ENCODE data around the gene TMCO4.
A peak's percentile ranks its signal among the peaks of the same experiment; 100 is the strongest.
"Not testable (repeated sequence)": the region's sequence is repeated elsewhere in the genome, so short reads cannot be mapped to it uniquely, and the experiment has no call there.

TMCO4 gene

DNA sequence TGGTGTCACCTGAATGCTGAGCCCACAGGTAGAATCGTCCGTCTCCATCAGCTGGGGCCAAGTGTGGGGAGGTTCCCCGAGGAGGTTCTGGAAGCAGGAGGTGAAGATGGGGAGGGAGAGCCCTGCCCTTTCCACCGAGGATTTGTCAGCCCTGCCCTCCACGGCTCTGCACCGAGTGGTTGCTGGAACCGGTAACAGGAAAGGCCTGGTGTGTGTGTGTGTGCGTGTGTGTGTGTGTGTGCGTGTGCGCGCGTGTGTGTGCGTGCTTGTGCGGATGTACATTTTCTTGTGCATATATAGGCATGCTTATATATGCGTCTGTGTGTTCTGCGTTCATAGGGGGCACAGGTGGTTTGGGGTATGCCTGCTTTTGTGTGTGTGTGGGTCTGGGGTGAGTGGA is 152.1 kb downstream of the TMCO4 start:
- no peak overlapping the region for H3K4me3 ChIP-seq (ENCODE audit: low read length)
- H3K9ac ChIP-seq (ENCODE audit: low read depth, low read length): no peak overlapping the region
- peaks cover 40% of the 10 kb centered on the region for H3K4me1 ChIP-seq (ENCODE audit: control insufficient read depth, insufficient read depth, low read length)
- H3K9me3 ChIP-seq (replicated peaks; ENCODE audit: low read length): no peaks in the 10 kb centered on the region
- no peaks in the 10 kb centered on the region for H3K27me3 ChIP-seq (ENCODE audit: control insufficient read depth, insufficient read depth, low read length)
- no peak overlapping the region for H3K4me2 ChIP-seq (ENCODE audit: low read length)
- H3K36me3 ChIP-seq (ENCODE audit: insufficient read depth, low read length): no peaks in the 10 kb centered on the region

DNA sequence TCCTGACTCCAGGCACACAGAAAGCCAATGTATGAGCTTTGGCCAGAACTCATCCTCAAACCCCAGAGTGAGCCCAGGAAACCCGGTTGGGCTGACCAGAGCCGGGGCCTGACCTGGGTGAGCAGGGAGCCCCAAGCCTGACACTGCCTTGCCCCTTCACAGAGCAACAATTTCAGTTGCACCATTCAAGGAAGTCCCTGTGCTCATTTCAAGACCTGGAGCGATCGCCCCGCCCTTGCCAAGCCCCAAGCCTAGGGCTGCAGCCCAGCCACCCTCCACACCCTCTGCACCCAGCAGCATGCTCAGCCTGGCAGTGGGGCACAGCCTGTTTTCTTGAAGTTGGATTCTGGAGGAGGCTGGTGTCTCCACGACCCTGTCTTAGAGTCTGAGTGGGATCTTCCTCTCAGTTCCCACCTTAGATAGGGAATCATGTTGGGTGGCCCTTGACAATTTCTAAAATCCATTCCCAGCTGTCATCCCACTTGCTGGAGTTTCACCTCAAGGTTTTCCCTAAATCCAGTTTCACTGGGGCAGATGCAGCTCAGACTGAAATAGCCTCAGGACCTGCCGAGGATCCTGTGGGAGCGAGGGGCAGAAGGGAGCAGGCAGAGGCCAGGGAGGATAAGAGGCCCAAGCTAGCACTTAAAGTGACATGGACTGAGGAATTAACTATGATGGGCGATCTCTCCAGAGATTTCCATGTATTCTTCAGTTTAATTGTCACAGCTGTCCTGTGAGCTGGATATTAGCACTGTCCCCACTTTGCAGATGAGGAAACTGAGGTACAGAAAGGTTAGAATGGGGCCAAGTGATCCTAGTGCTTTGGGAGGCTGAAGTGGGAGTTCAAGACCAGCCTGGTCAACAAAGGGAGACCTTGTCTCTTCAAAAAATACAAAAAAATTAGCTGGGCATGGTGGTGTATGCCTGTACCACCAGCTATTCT is 153.1 kb downstream of the TMCO4 start:
- no peaks in the 10 kb centered on the region for H3K36me3 ChIP-seq (ENCODE audit: insufficient read depth, low read length)
- no peak overlapping the region for H3K9ac ChIP-seq (ENCODE audit: low read depth, low read length)
- H3K4me1 ChIP-seq (ENCODE audit: control insufficient read depth, insufficient read depth, low read length): peaks cover 32% of the 10 kb centered on the region
- no peak overlapping the region for H3K4me3 ChIP-seq (ENCODE audit: low read length)
- H3K4me2 ChIP-seq (ENCODE audit: low read length): peak overlapping the region; percentile 95
- no peaks in the 10 kb centered on the region for H3K9me3 ChIP-seq (replicated peaks; ENCODE audit: low read length)
- no peaks in the 10 kb centered on the region for H3K27me3 ChIP-seq (ENCODE audit: control insufficient read depth, insufficient read depth, low read length)

DNA sequence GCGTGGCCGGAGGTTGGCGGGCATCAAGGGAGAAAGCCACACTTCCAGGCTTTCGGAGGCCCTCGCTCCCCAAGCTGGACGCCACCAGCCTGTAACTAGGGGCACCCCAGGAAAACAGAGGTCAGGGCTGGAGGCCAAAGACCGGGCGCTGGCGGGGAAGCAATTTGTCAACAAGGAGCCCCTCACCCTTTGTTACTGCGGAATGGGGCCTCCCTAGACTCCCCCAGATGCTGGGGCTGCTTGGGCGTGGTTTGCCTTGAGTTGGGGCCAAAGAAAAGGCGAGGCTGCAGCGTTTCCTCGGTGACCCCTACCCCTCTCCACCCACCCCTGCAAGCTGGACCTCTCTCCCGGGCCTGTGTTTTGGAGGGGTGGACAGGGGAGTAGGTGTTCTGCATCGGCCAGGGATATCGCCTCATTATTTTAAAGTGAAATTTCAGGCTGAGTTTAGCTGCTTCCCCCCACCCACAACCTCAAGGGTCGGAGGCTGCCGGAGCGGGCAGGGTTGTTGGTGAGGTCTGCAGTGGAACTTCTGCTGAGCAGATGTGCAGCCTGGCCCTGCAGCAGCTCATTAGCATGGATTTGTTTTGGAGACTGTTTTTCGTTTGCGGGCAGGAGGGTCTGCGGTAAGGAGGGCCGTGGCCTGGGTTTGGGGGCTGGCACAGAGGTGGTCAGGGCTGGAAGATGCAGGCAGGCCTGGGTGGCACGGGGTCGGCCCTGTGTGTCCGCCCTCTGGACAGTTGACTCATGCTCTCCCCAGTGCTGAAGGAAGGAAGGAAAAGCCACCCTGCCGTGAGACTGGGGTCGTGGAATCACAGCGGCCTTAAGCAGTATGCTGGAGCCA is 154.1 kb downstream of the TMCO4 start:
- H3K4me2 ChIP-seq (ENCODE audit: low read length): peak overlapping the region; percentile 95
- peaks cover 27% of the 10 kb centered on the region for H3K4me1 ChIP-seq (ENCODE audit: control insufficient read depth, insufficient read depth, low read length)
- peak overlapping the region; percentile 87 for H3K4me3 ChIP-seq (ENCODE audit: low read length)
- H3K36me3 ChIP-seq (ENCODE audit: insufficient read depth, low read length): no peaks in the 10 kb centered on the region
- peak overlapping the region; percentile 82 for H3K9ac ChIP-seq (ENCODE audit: low read depth, low read length)
- no peaks in the 10 kb centered on the region for H3K27me3 ChIP-seq (ENCODE audit: control insufficient read depth, insufficient read depth, low read length)
- H3K9me3 ChIP-seq (replicated peaks; ENCODE audit: low read length): no peaks in the 10 kb centered on the region

DNA sequence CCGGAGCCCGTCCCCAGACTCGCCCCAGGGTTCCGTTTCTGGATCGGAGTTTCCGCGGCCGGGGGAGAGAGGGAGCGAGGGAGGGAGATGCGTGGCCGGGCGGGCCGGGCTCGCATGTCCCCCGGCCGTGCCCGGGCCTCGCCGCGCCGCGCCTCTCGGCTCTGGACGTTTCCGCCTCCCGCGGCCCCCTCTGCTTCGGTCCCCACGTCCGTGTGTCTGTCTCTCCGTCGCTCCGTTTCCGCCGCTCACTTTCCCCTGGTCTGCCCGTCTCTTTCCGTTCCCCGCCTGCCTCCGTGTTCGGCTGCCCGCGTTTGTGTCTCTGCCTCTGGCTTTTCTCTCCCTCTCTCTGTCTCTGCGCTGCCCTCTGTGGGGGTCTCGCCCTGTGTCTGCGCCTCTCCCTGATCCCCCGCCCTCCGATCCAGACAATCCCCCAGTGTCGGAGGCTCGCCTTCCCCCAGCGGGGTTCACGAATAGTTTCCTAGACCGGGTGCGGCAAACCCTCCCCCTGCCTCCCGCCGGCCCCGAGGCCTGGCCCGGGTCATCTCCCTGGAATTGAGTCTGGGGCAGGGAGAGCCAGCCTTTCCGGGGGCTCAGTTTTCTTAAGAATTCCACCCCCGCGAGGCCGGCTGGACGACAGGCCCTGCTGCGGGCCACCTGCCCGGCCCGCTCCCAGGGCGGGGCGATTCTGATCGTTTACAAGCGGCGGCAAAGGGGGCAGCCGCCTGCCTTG is 154.9 kb downstream of the TMCO4 start:
- Histone ChIP-seq H3K36me3 (ENCODE audit: insufficient read depth, low read length) (no peaks in the 10 kb centered on the region), H3K4me3 (ENCODE audit: low read length) (peak overlapping the region; percentile 87), H3K9me3 (replicated peaks; ENCODE audit: low read length) (no peaks in the 10 kb centered on the region), H3K4me1 (ENCODE audit: control insufficient read depth, insufficient read depth, low read length) (peaks cover 35% of the 10 kb centered on the region), H3K9ac (ENCODE audit: low read depth, low read length) (peak overlapping the region; percentile 82), H3K4me2 (ENCODE audit: low read length) (peak overlapping the region; percentile 95), H3K27me3 (ENCODE audit: control insufficient read depth, insufficient read depth, low read length) (no peaks in the 10 kb centered on the region)

DNA sequence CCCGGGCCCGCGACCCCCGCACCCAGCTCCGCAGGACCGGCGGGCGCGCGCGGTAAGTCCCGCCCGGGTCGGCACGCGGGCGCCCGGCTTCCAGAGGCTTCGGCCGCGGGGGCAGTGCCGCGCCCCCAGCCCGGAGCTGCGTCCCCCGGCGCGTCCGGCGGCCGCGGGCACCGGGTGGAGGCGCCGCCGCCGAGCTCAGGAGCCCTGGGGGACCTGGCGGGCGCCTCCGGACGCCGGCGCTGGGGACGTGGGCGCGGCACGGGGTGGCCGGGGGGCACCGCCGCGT is 155.4 kb downstream of the TMCO4 start:
- H3K9ac ChIP-seq (ENCODE audit: low read depth, low read length): peak overlapping the region; percentile 82
- peak overlapping the region; percentile 95 for H3K4me2 ChIP-seq (ENCODE audit: low read length)
- H3K36me3 ChIP-seq (ENCODE audit: insufficient read depth, low read length): no peaks in the 10 kb centered on the region
- peaks cover 37% of the 10 kb centered on the region for H3K4me1 ChIP-seq (ENCODE audit: control insufficient read depth, insufficient read depth, low read length)
- H3K4me3 ChIP-seq (ENCODE audit: low read length): peak overlapping the region; percentile 87
- no peaks in the 10 kb centered on the region for H3K27me3 ChIP-seq (ENCODE audit: control insufficient read depth, insufficient read depth, low read length)
- H3K9me3 ChIP-seq (replicated peaks; ENCODE audit: low read length): no peaks in the 10 kb centered on the region

DNA sequence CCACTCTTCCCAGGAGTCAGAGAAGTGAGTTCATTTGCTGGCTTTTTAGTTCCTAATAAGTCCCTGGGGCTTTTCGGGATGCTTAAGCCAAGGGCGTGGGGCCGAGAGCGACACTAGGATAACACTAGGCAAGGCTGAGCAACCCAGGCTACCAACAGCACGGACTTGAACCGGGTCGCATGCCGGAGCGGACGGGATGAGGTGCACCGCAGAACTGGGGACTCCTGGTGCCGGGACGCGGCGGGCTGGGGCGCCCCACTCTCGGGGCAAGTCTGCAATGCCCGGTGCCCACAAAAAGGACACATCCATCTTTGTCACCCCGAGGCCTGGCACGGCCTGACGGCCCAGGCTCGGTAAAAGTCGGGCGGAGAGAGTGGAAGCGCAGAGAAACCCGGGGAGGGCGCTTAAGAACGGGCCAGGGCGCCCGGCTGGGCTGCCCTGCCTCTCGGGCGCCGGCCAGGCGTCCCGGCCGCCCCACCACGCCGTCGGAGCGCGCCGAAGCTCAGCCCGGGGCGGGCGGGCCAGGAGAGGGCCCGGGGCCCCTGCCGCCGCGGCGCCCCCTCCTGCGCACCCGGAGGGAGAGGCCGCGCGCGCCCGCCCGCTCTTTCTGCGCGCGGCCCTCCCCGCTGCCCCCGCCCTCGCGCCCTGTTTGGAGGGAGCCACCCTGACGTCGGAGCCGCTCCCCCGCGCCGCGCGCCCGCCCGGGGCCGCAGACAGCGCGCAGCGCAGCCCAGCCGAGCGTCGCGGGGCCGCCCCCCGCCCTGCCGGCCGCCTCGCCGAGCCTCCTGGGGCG is 155.9 kb downstream of the TMCO4 start, which contains the start of gene NBL1:
NBL1 (plus strand) TSS at position 710 of the 793 bp plus-strand sequence. CDS start 10,720 bp downstream, outside the sequence.
- peaks cover 37% of the 10 kb centered on the region for H3K4me1 ChIP-seq (ENCODE audit: control insufficient read depth, insufficient read depth, low read length)
- peak within 1 kb of the TSS; percentile 87 for H3K4me3 ChIP-seq (ENCODE audit: low read length)
- H3K9me3 ChIP-seq (replicated peaks; ENCODE audit: low read length): no peaks in the 10 kb centered on the region
- peak within 1 kb of the TSS; percentile 82 for H3K9ac ChIP-seq (ENCODE audit: low read depth, low read length)
- H3K27me3 ChIP-seq (ENCODE audit: control insufficient read depth, insufficient read depth, low read length): no peaks in the 10 kb centered on the region
- H3K4me2 ChIP-seq (ENCODE audit: low read length): peak within 1 kb of the TSS; percentile 95
- H3K36me3 ChIP-seq (ENCODE audit: insufficient read depth, low read length): no peaks in the 10 kb centered on the region

DNA sequence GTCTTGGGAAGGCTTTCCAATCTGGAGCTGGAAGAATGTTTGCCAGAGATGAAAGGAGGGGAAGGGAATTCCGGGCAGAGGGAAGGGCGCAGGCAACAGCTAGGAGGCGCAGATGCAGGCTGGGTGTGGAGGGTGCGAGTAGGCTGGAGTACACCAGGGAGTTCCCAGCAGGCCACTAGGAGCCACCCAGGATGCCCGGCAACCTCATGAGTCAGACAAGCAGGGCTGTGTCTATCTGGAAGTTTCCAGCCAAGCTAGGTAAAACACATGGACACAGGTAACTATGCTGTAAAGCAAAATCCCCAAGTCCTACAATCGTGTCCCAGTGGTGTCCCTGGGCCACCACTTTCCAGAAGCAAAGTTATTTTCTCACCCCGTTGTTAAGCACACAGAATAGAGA is 156.6 kb downstream of the TMCO4 start:
- H3K4me2 ChIP-seq (ENCODE audit: low read length): peak overlapping the region; percentile 95
- no peak overlapping the region for H3K9ac ChIP-seq (ENCODE audit: low read depth, low read length)
- H3K27me3 ChIP-seq (ENCODE audit: control insufficient read depth, insufficient read depth, low read length): no peaks in the 10 kb centered on the region
- H3K9me3 ChIP-seq (replicated peaks; ENCODE audit: low read length): no peaks in the 10 kb centered on the region
- H3K4me3 ChIP-seq (ENCODE audit: low read length): peak overlapping the region; percentile 87
- peaks cover 33% of the 10 kb centered on the region for H3K4me1 ChIP-seq (ENCODE audit: control insufficient read depth, insufficient read depth, low read length)
- H3K36me3 ChIP-seq (ENCODE audit: insufficient read depth, low read length): no peaks in the 10 kb centered on the region

DNA sequence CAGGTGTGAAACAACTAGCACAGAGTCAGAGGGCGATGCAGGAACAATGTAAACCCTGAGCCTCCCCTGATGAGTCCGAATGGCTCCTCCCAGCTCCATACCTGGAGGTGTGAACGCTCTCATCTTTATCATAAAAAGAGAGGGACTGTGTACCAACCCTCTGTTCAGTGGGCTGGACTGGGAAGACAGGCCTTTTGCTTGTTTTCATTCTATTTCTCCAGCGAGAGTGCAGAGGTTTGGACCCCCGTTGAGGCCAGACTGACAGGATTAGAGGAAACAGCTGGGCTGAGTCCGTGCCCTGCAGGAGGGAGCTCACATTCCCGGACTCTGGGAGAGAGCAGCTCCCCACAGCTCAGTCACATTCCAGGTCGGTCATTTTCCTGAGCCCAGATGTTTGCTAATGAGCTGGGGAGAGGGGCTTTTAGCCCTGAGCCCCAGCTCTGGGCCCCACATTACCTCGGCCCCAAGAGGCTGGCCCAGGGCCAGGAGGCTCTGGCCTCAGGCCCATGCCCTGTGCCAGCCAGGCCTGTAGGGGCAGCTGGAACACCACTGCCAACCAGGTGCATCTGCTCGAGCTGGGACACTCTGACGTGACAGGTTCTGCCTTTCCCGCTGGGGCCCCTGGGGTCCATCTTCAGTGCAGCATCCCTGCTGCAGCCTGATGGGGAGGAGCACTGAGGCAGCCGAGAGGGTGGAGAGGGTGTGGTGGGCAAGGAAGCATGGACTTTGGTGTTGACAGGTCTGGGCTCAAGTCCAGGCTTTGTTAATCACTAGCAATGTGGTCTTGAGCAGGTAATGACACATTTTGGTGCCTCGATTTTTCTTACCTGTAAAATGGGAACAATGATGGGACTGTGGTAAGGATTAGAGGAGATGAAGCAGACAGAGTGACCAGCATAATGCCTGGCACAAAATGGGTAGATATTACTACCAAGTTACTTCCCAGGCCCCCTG is 159.1 kb downstream of the TMCO4 start:
- no peak overlapping the region for H3K4me2 ChIP-seq (ENCODE audit: low read length)
- H3K9me3 ChIP-seq (replicated peaks; ENCODE audit: low read length): no peaks in the 10 kb centered on the region
- H3K4me3 ChIP-seq (ENCODE audit: low read length): no peak overlapping the region
- H3K27me3 ChIP-seq (ENCODE audit: control insufficient read depth, insufficient read depth, low read length): no peaks in the 10 kb centered on the region
- H3K4me1 ChIP-seq (ENCODE audit: control insufficient read depth, insufficient read depth, low read length): peaks cover 30% of the 10 kb centered on the region
- H3K9ac ChIP-seq (ENCODE audit: low read depth, low read length): no peak overlapping the region
- H3K36me3 ChIP-seq (ENCODE audit: insufficient read depth, low read length): no peaks in the 10 kb centered on the region

DNA sequence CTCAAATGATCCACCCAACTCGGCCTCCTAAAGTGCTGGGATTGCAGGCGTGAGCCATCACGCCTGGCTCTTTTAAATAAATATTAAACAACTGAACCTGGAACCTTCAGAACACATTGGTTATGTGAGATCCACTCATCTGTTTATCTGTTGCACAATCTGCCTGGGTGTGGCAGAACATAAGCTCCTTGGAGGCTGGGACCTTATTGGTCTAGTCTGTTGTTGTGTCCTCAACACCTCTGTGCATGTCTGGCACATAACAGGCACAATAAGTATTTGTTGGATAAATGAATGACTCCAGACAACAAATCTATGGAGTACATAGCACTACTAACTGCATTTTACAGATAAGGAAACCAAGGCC is 159.7 kb downstream of the TMCO4 start:
- Histone ChIP-seq H3K4me2 (ENCODE audit: low read length) (no peak overlapping the region), H3K27me3 (ENCODE audit: control insufficient read depth, insufficient read depth, low read length) (no peaks in the 10 kb centered on the region), H3K36me3 (ENCODE audit: insufficient read depth, low read length) (no peaks in the 10 kb centered on the region), H3K4me3 (ENCODE audit: low read length) (no peak overlapping the region), H3K9me3 (replicated peaks; ENCODE audit: low read length) (no peaks in the 10 kb centered on the region), H3K4me1 (ENCODE audit: control insufficient read depth, insufficient read depth, low read length) (peaks cover 24% of the 10 kb centered on the region), H3K9ac (ENCODE audit: low read depth, low read length) (no peak overlapping the region)

DNA sequence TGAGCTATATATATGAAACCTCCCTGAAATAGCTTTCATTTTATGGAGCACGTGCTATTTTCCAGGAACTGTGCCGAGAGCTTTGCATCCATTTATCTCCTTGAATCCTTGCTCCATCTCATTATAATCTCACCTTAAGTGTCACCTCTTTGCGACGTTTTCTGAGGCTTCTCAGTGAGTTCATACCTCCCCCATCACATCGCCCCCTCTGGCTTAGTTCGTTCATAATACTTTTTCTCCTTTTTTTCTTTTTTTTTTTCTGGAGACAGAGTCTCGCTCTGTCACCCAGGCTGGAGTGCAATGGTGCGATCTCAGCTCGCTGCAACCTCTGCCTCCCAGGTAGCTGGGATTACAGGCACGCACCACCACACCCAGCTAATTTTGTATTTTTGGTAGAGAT is 160.5 kb downstream of the TMCO4 start:
- not testable (repeated sequence) for H3K4me2 ChIP-seq (ENCODE audit: low read length); H3K9ac ChIP-seq (ENCODE audit: low read depth, low read length); H3K27me3 ChIP-seq (ENCODE audit: control insufficient read depth, insufficient read depth, low read length); H3K36me3 ChIP-seq (ENCODE audit: insufficient read depth, low read length); H3K4me3 ChIP-seq (ENCODE audit: low read length); H3K9me3 ChIP-seq (replicated peaks; ENCODE audit: low read length)
- H3K4me1 ChIP-seq (ENCODE audit: control insufficient read depth, insufficient read depth, low read length): peaks cover 22% of the 10 kb centered on the region
